Middle frontal gyrus (tissue), 1 donor: ENCODE measurements around the gene DYSF.
A peak's percentile ranks its signal among the peaks of the same experiment; 100 is the strongest.

Source experiments
- DNase-seq: peaks from one replicate; pipeline ENCODE4 v3.0.0-alpha.2; 2015; ENCODE audit warnings: low spot score; ENCODE audit errors: extremely low spot score

Gene DYSF

DNA sequence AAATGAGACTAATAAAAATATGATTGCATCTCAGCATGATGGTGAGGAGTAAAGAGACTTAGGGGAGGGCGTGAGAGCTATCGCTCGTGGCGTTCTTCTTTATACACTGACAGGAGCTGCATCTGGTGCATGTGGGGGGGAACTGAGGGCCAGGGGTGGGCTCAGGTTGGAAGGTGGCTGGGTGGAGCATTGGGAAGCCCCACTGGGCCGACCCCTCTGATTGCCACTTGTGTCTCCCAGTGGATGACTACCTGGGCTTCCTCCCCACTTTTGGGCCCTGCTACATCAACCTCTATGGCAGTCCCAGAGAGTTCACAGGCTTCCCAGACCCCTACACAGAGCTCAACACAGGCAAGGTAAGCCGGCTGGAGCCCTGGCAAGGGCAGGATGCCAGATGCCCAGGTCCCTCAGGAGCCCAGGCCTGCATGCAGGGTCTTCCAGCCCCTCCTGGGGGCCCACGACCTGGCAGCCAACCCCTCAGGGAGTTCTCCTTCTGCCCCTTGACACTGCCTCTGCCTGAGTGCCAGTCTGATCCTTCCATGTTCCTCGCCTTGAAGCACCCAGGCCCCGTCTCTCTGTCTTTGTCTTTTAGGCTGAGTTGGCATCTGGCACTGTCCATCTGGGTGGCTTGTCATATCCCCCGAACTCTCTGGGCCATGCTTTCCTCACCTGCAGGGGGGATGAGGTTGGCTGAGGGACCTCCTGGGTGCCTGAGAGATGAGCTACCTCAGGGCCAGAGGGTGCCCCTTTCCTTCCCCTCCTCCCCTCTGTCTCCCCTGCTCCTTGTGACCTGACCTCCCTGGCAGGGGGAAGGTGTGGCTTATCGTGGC is 97.7 kb downstream of the DYSF start:
- no peak for DNase-seq

DNA sequence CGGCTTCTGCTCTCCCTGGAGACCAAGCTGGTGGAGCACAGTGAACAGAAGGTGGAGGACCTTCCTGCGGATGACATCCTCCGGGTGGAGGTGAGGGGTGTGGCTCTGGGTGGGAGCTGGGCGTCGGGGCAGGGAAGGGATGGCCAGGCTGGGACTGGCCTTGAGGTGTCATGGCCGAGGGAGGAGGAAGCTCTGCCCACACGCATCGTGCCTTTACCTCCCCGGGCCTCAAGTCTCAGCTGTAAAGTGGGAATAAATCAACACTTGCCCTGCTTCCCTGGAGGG is 98.2 kb downstream of the DYSF start:
- DNase-seq, result no peak

DNA sequence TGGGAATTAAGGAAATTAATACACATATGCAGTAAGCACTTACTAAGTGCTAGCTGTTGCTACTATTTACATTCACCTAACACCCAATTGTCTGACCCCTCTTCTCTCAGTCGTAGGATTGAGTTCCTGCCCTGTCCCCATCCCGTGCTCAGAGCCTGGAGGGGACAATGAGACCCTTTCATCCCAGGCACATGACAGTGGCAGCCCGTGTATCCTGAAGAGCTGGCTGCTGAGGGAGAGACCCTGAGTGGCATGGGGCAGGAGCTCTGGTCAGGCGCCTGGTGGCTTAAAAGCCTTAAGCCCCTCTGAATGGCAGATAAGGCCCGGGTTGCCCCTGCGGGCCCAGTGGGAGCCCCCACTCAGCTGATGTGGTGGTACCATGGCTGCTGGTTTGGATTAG is 99.0 kb downstream of the DYSF start:
- DNase-seq, result no peak

DNA sequence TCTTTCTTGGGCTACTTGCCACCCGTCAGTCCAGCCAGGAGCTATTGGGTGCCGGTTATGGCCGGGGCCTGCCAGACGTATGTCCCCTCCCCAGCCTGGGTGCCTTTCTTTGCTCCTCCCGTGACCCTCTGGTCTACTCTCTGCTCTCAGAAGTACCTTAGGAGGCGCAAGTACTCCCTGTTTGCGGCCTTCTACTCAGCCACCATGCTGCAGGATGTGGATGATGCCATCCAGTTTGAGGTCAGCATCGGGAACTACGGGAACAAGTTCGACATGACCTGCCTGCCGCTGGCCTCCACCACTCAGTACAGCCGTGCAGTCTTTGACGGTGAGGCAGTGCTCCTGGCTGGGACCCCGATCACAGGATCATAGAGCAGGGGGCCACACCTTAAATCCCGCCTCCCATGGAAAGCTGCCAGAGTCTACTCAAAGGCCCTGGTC is 99.5 kb downstream of the DYSF start:
- DNase-seq, result no peak

DNA sequence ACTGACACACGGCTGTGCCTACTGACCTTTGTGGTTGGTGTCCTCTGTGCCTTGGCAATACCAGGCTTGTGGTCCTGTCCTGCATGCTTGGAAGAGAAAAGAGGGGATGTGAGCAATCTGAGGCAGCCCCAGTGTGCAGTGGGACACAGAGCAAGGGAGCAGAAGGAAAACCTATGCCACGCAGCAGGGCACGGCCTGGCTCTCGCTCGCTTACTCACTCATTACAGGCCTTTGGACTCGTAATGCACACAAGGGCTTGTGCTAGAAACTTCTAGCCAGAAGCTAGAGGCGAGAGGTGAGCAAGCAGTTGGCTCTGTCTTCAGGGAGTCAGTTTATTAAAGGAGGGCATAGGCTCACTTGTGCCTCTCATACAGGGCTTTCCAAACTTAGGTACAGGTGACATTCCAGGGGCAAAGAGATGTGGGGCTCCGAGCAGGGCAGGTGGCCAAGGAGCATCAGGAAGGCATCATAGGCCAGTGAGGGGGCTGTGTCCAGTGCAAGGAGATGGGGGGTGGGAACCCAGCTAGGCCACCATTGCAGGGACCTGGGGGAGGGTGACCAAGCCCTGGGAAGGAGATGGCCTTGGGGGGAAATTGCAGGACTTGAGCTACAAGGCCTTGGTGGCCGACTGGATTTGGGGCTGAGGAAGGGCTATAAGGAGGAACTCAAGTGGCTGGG is 100.8 kb downstream of the DYSF start:
- DNase-seq, result no peak

DNA sequence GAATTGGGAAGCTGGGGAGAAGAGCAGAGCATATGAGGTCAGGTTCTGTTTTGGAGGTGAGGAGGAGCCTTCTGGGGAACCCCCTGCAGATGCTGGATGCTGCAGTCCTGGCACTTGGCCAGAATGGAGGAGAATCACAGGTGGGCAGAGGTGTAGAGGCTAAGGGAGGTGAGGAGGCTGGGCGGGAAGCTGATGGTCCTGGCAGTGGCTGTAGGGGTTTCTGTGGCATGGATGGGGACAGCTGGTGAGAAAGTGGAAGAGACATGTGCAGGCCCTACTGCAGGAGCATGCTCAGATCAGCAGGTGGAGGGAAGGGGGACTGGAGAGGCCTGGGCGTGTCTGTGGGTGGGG is 101.3 kb downstream of the DYSF start:
- no peak for DNase-seq

DNA sequence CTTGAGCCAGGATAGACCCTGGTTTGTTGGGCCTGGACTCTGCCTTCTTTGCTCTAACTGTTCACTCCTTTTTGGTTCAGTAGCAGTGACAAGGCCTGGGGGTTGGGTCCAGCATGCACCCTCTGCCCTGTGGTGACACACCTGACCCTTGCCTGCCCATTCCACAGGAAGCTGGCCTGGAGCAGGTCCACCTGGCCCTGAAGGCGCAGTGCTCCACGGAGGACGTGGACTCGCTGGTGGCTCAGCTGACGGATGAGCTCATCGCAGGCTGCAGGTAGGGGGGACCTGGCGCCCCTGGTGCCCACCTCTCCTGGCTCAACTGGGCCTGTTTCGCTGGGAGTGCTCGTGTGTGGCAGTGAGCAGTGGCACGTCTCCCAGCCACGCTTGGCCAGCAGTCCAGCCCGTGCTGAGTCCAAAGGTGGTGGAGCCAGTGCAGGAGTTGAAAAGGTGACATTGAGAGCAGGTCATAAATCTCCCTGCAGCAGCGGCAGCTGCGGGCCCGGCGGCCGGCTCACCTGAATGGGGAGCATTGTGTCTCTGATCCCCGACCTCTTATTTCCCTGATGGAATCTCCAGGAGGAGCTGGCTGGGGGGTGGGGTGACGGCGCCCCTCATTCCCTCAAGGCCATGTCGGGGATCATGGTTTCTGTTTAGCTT is 102.6 kb downstream of the DYSF start:
- no peak for DNase-seq

DNA sequence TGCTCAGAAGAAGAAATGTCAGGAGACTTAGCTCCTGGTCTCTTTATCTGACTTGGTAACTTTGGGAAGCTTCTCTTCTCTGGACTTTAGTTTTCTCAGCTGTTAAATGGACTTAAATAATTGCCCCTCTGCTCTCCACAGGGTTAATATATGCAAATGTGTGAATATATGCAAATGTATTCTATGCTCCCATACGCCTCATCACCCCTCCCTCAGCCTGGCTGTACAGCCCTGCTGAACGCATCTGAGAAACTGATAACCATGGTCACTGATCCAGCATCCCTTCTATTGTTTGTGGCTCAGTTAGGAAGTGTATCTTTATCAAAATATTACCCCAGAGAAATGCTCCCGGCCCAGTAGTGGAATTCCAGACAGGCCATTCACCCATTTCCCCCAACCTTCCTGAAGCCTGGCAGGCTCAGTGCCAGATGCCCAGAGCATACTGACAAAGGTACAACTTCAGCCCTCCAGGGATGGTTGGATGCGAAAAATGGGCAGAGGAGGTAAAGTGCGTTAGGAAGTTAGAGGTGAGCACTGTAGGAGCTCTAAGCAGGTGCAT is 103.4 kb downstream of the DYSF start:
- no peak for DNase-seq

DNA sequence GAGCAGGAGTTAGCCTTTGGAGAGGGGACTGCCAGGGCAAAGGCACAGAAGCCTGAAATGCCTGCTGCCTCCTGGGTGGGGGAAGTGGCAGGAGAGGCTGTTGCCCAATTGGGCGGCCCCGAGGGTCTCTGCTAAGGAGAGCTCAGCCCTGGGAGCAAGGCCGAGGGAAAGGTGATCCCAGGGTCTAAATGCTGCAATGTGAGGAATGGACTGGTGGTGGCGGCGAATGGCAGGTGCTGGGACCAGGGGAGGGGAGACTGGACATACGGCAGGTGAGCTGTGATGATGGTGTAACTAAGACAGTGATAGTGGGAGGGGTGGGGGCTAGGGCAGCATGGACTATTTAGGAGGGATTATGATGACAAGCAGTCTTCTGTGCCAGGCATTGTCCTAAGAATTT is 104.0 kb downstream of the DYSF start:
- no peak for DNase-seq

DNA sequence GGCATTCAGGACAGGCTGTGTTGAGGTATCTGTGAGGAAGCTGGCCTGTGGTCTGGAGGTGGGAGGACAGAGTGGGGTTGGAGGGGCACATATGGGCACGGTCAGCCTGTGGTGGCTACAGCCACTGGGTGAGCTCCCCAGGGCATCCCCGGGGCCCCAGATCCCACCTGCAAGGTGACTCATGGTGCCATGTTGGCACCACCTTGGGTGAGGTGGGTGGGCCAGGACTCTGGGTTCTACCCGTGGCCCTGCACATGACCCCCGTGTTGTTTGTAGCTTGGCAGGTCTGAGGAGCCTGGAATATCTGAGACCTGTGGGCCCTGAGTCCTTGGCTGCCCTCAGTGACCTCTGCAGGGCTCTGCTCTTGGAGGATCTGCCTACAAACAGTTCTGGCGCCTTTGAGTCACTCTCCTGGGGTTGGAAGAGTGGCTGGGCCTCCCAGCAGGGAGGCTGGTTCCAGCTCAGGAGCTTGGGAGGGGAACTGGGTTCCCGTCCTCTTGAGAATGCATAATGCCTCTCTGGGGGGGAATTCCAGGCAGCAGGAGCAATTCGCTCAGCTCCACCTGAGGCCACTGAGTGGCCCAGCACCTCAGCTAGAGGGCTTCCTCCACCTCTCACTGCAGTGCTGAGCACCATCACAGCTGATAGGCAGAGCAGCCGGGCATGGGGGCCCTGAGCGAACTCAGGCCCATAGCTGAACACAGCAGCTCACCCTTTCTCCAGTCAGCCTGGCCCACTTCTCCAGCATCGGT is 105.1 kb downstream of the DYSF start:
- DNase-seq, result no peak

DNA sequence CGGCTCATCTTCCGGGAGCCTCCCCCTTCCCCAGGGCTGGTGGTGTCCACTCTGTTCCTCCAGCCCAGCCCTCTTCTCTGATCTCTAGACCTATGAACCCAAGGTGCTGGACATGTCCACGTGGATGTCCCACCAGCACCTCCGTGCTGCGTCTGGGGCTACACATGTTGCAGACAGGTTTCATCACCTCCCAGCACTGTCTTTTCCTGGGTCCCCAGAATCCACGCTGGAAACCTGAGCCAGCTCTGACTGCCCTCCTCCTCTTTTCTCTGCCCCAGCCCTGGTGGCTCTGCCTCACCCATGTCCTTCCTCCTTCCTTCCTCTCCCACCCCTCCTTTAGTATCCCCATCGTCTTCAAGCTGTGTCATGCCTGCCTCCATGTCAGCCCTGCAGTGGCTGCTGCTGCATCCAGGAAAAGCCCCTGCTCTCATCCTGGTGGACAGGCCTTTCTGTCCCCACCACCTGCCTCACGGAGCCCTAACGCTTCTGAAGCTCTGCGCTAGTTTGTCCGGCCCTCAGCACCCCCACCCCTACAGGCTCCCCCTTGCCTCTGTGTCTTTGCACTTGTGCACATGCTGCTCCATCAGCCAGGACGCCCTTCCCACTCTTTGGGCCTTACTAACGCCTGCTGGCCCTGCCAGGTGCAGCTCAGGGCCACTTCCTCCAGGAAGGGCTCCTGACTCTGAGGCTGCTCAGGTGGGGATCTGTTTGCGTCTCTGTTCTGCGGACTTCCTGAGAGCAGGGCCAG is 105.9 kb downstream of the DYSF start:
- no peak for DNase-seq

DNA sequence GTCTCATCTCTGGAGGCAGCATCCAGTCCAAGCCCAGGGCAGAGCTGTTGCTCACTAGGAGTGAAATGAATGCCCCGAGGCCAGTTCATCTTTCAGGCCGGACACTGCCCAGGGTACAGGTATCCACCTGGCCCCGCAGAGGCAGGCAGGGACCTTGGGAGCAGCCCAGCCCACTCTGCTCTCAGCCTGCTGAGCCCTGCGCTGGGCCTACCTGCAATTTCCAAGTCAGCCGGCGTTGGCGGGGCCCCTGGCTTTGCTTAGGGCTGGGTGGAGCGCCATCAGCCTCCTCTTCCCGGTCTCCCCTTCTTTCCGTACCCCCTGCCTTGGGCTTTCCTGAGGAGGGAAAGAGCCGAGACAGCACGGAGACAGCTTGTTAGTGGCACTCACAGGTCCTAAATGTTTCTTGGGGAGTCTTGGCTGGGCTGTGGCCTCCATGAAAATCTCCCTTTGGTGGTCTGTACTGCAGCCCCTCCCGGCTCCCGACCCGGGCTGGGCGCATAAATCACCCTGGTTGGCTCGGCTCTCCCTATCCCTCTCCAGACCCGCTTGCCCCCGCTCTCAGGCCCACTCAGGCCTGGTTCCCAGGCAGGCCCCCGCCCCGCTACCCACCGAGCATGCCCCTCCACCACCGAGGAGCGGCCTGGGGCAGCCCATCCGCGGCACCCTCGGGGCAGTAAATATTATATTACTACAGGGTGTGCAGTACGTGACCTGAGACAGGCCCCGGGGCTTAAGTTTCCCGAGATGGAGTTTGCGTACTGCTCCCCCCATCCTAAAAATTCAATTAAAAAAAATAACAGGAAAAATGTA is 106.7 kb downstream of the DYSF start:
- DNase-seq, result no peak

DNA sequence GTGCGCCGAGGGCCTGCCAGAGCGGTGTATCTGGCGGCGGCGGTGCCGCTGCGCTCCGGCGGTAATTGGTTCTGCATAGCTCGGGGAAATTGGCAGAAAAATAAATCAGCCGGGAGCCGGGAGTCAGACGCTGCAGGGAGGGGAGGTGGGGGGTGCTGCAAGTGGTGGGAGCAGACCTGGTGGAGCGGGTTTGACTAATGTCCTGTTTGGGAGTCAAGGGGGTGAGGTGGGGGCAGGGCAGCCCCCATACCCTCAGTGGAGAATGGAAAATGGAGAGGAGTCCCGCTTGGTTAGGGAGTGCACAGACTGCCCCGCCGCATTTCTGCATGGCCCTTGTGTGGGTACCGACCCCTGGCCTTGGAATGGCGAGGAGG is 107.3 kb downstream of the DYSF start:
- no peak for DNase-seq

DNA sequence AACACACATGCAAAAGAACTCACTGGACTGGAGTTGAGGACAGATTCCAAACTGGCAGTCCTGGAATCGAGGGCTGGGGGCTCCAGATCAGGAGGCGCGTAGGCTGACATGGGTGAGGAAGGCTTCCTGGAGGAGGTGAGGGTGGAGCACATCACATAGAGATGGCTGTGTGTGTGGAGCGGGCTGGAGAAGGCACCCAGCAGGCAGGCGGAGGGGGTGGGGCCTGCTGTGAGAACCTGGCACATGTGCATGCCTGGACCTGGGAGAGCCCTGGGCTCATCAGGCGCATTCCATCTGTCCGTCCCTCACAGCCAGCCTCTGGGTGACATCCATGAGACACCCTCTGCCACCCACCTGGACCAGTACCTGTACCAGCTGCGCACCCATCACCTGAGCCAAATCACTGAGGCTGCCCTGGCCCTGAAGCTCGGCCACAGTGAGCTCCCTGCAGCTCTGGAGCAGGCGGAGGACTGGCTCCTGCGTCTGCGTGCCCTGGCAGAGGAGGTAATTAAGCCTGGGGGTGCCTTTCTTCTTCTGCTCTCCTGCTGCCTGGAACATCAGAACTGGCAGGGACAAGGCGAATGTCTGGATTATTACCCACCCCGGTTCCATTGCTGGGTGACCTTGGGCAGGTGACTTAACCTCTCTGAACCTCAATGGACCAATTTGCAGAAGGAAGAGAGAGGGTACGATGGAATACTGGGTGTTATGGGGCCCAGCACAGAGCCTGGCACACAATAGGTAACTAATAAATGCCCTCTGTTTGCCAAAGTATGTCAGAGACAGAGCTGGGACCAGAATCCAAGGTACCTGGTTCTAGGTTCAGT is 108.3 kb downstream of the DYSF start:
- no peak for DNase-seq

DNA sequence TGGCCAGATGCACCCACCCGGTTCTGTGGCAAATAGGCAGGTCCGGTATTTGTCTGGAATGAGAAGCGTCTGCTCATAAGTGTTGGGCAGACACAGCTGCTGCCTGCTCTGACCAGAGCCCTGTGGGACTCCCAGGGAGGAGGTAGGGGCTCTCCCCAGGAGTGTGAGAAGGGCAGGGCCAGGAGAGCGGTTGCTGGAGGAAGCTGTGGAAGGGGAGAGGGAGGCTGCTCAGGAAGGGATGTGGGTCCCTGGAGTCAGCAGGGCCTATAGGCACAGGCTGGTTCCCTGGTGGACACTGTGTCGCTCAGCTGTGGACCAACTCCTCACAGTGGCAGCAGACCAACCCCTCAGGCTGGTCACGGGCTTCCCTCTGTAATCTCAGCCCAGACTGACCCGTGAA is 109.2 kb downstream of the DYSF start:
- no peak for DNase-seq

DNA sequence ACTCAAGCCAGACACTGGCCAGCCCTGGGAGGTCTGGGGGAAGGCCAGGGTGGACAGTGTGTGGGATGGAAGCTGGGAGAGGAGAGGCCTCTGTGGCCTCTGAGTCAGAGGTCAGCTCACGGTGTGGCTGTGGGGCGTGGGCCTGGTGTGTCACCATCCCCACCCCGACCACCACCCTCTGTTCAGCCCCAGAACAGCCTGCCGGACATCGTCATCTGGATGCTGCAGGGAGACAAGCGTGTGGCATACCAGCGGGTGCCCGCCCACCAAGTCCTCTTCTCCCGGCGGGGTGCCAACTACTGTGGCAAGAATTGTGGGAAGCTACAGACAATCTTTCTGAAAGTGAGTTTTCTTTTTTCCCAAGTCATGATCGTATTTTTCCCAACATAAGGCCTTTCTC is 110.5 kb downstream of the DYSF start:
- peak; percentile 27 for DNase-seq

DNA sequence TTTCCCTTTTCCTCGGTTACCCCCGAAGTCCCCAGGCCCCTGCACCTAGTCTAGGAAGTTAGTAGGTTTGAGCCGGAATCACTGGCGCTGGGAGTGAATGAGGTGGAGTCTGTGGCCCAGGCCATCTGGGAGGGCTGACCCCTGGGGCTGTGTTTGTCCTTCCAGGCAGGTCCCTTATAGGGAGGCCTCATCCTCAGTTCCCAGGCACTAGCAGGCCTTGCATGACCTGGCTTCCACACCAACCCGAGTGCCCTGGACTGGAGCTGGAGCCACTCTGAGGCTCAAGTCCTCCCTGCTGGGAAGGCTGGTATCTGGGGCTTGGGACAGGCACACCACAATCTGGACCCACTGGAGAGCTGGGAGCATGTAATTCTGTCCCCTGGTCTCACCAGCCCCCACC is 111.0 kb downstream of the DYSF start:
- DNase-seq, result no peak

DNA sequence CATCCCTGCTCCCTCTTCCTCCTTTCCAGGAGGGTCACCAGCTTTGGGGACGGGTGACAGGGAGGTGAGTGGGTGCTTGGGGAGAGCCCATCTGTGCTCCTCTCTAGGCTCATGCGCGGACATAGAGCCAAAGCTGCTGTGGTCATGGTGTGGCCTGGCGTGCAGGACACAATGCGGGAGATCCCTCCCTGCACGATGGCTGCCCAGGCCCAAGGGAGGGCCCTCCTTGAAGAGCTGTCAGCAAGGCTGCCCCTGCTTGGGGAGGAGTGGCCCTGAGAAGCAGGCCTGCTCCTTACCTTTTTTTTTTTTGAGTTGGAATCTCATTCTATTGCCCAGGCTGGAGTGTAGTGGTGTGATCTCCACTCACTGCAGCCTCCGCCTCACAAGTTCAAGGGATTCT is 111.4 kb downstream of the DYSF start:
- DNase-seq, result no peak

DNA sequence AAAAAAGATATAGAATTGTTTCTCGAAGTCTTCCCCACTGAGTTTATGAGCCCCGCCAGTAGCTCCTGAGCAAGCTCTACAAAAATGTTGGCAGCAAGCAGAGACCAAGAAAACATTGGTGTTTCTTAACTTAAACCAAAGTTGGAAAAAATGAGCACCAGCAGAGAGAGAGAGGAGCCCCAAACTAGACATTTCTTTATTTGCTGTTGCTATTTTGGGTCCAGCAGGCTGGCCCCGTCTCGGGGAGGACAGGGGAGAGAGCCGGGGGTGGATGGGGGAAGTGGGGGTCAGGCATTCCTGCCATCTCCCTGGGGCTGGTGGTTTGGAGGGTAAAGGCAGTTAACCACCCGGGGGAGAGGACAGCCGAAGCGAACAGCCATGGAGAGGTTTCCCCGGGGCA is 113.0 kb downstream of the DYSF start:
- DNase-seq, result no peak
